ENCODE results near the gene ROR2.

The ROR2 gene

DNA sequence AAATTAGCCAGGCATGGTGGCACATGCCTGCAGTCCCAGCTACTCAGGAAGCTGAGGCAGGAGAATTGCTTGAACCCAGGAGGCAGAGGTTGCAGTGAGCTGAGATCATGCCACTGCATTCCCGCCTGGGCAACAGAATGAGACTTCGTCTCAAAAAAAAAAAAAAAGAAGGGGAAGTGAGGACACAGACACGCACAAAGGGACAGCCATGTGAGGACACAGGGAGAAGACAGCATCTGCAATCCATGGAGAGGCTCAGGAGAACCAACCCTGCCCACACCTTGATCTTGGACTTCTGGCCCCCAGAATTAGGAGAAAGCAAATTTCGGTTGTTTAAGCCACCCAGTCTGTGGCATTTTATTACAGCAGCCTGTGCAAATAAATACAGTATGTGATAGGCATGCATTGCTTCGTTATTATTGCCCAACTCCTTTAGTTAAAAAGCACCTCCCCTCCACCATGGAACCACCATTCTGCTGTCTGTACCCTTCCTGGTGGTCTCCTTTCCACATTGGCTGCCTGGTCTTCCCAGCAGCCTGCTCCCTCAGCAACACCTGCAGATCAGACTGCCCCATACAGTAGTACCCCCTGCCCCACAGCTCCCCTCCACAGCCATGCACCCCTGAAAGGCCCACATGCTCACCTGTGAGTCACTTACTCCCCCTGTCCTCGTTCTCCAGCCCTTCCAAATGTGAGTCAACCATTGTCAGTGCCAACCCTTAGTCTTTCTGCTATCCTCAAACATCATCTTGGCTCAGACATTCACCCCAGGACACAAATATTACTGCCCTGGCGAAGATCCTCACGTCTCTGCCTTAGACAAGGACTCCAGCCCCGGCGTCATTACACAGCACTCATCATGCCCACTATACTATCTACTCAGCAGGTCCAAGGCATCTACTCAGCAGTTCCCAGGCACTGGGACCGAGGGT lies 128.8 kb downstream of the ROR2 start:
- in situ Hi-C loops (cut with MboI; ENCODE audit: low pct_unique_long_range_greater_than_20kb, low sequenced_read_pairs, unreplicated experiment), result no loop called here
- no peak for DNase-seq (ENCODE audit: low spot score)
- no peak for TF ChIP-seq CTCF (IDR thresholded peaks at IDR 0.05; ENCODE audit: extremely low read depth, insufficient read depth, missing control alignments)

- no peak for DNase-seq (ENCODE audit: low spot score)
- TF ChIP-seq CTCF (IDR thresholded peaks at IDR 0.05; ENCODE audit: extremely low read depth, insufficient read depth, missing control alignments), result no peak
- in situ Hi-C loops (cut with MboI; ENCODE audit: low pct_unique_long_range_greater_than_20kb, low sequenced_read_pairs, unreplicated experiment), result no loop called here
Measured at GRCh38 chr9:91820126-91820750, 129.8 kb downstream of the ROR2 start.

- DNase-seq (ENCODE audit: low spot score), result no peak
- in situ Hi-C loops (cut with MboI; ENCODE audit: low pct_unique_long_range_greater_than_20kb, low sequenced_read_pairs, unreplicated experiment), result no loop called here
- TF ChIP-seq CTCF (IDR thresholded peaks at IDR 0.05; ENCODE audit: extremely low read depth, insufficient read depth, missing control alignments), result no peak
Measured at GRCh38 chr9:91818647-91819403, 131.2 kb downstream of the ROR2 start.

DNA sequence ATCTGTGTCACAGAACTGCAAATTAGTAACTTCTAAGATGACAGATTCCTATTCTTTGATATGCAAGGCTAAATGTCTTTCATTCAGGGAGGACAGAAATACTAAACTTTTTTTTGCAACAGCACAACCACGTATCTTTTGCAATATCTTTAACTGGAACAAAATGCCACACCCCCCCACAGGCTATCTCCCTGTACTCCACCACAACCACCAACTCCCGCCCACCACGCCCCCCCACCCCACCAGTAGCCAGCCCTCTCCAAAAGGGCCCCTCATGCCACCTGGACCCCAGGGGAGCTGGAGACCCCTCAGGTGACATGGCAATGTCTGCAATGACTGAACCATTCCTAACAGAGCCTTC lies 131.8 kb downstream of the ROR2 start:
- in situ Hi-C loops (cut with MboI; ENCODE audit: low pct_unique_long_range_greater_than_20kb, low sequenced_read_pairs, unreplicated experiment), result no loop called here
- TF ChIP-seq CTCF (IDR thresholded peaks at IDR 0.05; ENCODE audit: extremely low read depth, insufficient read depth, missing control alignments), result no peak
- DNase-seq (ENCODE audit: low spot score), result no peak

GRCh38 chr9:91817493-91818224 lies 132.4 kb downstream of the ROR2 start:
- in situ Hi-C loops (cut with MboI; ENCODE audit: low pct_unique_long_range_greater_than_20kb, low sequenced_read_pairs, unreplicated experiment), result no loop called here
- no peak for TF ChIP-seq CTCF (IDR thresholded peaks at IDR 0.05; ENCODE audit: extremely low read depth, insufficient read depth, missing control alignments)
- DNase-seq (ENCODE audit: low spot score), result no peak

DNA sequence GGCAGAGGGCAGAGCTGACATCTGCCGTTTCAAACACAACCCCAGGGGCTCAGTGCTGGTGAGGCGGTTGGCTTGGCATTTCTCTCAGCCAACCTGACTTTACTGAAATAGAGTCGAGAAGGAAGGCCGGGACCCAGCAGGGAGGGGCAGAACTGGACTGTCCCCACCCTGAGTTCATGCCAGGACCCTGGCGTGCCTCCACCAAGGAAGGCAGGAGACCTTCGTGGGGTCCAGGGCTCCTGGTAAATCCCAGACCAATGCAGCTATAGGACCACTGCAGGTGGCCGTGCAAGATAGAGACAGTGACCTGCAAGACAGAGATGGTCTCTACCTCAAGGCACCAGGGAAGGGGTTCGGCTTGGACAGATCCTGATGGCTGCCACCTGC lies 132.9 kb downstream of the ROR2 start:
- no peak for DNase-seq (ENCODE audit: low spot score)
- in situ Hi-C loops (cut with MboI; ENCODE audit: low pct_unique_long_range_greater_than_20kb, low sequenced_read_pairs, unreplicated experiment), result no loop called here
- no peak for TF ChIP-seq CTCF (IDR thresholded peaks at IDR 0.05; ENCODE audit: extremely low read depth, insufficient read depth, missing control alignments)
